Neural progenitor cell (in vitro differentiated cells): ENCODE measurements around the gene PRDM16.

Experiments
- CTCF ChIP-seq: fragments of 200-600 bp; sonication (generic); IDR thresholded peaks from 2 replicates; pipeline ENCODE4 v1.5.1; 2017; ENCODE audit warnings: antibody characterized with exemption, mild to moderate bottlenecking
- EZH2 ChIP-seq: fragments of 200-600 bp; sonication (generic); IDR thresholded peaks from 2 replicates; pipeline ENCODE4 v1.6.1; 2017; ENCODE audit warnings: antibody characterized with exemption, mild to moderate bottlenecking, moderate library complexity

- TF ChIP-seq CTCF (no peak), EZH2 (no peak)
Measured at GRCh38 chr1:3387401-3387800, 318.4 kb downstream of the PRDM16 start.
